SK-N-MC (cell line): ENCODE data around the gene ARHGAP9.

ENCODE experiments used
- EZH2 ChIP-seq: fragments of 200-600 bp; sonication (generic); IDR thresholded peaks from one replicate; pipeline ENCODE4 v1.6.1; 2017; ENCODE audit warnings: antibody characterized with exemption
- POLR2AphosphoS5 ChIP-seq: IDR thresholded peaks from 2 replicates; pipeline ENCODE4 v1.6.1; 2012; ENCODE audit warnings: mild to moderate bottlenecking, low read depth, low read length, borderline replicate concordance

DNA sequence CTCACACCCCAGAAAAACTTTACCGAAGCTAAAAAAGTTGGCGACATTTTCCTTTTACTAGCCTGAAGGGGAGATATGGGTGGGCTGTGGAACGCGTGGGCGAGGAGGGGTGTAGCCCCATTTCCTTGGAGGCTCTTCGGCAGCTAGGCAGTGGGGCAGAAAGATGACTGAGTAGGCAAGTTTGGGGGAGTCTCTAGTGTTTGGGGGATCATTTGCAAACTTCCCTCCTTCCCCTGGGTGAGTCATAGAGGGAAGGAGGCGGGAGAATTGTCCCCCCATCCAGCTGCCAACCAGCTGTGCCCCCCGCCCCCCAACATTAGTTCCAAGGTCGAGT, 17.8 kb downstream of the ARHGAP9 start:
- TF ChIP-seq POLR2AphosphoS5 (no peak), EZH2 (no peak)
